Measurements from ENCODE around the gene GPR35.
"Not testable (repeated sequence)": the region's sequence is repeated elsewhere in the genome, so short reads cannot be mapped to it uniquely, and the experiment has no call there.

GPR35 gene

GRCh38 chr2:240651185-240651584 is 25.9 kb downstream of the GPR35 start:
- Histone ChIP-seq H3K9me3 (replicated peaks in 1 of 11) (peaks cover 0 to 20% (median 8%) of the 10 kb centered on the region in 11 experiments; a peak in 13 of 22 replicates), H3K27ac (no peak overlapping the region), H3K4me2 (no peak overlapping the region), H3K9ac (no peak overlapping the region), H3K36me3 (no peaks in the 10 kb centered on the region), H3K4me3 (no peak overlapping the region), H3K27me3 (peaks cover 9 to 23% (median 18%) of the 10 kb centered on the region in 11 experiments; a peak in 20 of 22 replicates), H4K20me1 (no peaks in the 10 kb centered on the region), H3K4me1 (peaks cover 17 to 26% (median 20%) of the 10 kb centered on the region in 10 experiments)
- TF ChIP-seq Cebpa-rat (IDR thresholded peaks at IDR 0.05) = no peak

GRCh38 chr2:240655931-240656886 is 30.9 kb downstream of the GPR35 start:
- Histone ChIP-seq H3K9ac (no peak overlapping the region), H3K4me3 (no peak overlapping the region), H3K27ac (no peak overlapping the region), H3K27me3 (no peaks in the 10 kb centered on the region), H3K4me1 (peaks cover 14 to 21% (median 16%) of the 10 kb centered on the region in 10 experiments), H3K36me3 (no peaks in the 10 kb centered on the region), H3K4me2 (peak overlapping the region; percentile 14 to 91 (median 59)), H3K9me3 (replicated peaks in 1 of 11) (peaks cover 0 to 12% (median 6%) of the 10 kb centered on the region in 11 experiments; a peak in 13 of 22 replicates), H4K20me1 (no peaks in the 10 kb centered on the region)
- no peak for TF ChIP-seq Cebpa-rat (IDR thresholded peaks at IDR 0.05)

DNA sequence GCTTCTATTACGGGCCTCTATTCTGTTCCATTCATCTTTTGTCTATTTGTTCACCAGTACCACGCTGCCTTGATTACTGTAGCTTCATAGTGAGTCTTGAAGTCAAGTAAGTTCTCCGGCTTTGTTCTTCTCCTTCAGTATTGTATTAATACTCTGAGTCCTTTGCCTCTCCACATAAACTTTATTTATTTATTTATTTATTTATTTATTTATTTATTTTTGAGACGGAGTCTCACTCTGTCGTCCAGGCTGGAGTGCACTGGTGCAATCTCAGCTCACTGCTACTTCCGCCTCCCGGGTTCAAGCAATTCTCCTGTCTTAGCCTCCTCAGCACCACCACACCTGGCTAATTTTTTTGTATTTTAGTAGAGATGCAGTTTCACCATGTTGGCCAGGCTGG is 34.6 kb downstream of the GPR35 start:
- peaks cover 5 to 11% (median 10%) of the 10 kb centered on the region in 11 experiments; a peak in 17 of 22 replicates for H3K9me3 ChIP-seq (replicated peaks in 1 of 11)
- H3K4me3 ChIP-seq, H3K36me3 ChIP-seq, H3K9ac ChIP-seq, H3K27ac ChIP-seq, H3K4me2 ChIP-seq, H4K20me1 ChIP-seq, H3K27me3 ChIP-seq: not testable (repeated sequence)
- peaks cover 14 to 28% (median 16%) of the 10 kb centered on the region in 10 experiments for H3K4me1 ChIP-seq

DNA sequence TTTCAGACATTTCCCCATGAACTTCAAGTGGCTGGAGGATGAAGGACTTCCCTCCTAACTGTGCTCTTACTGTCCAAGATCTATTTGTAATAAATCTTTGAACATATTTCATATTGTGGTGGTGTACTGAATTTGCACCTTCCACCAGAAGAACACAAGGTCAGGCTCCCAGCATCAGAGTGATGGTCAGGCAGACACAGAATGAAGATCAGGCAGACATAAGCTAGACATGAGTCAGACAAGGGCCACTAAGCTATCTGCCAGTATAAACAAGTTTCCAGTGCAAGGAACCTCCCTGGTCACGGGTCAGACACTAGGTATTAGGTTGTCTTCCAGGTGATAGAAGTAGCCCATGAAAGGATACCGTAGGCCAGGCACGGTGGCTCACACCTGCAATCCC is 37.4 kb downstream of the GPR35 start:
- Histone ChIP-seq H3K9me3 (replicated peaks in 1 of 11) (peaks cover 4 to 17% (median 12%) of the 10 kb centered on the region in 11 experiments; a peak in 17 of 22 replicates), H4K20me1 (no peaks in the 10 kb centered on the region), H3K36me3 (no peaks in the 10 kb centered on the region), H3K27ac (no peak overlapping the region), H3K4me1 (peaks cover 0 to 7% (median 0%) of the 10 kb centered on the region in 10 experiments; a peak in 2 of 20 replicates), H3K4me3 (no peak overlapping the region), H3K27me3 (no peaks in the 10 kb centered on the region), H3K9ac (no peak overlapping the region), H3K4me2 (no peak overlapping the region)
- TF ChIP-seq Cebpa-rat (IDR thresholded peaks at IDR 0.05) = no peak

GRCh38 chr2:240663546-240664190 is 38.4 kb downstream of the GPR35 start:
- TF ChIP-seq Cebpa-rat (IDR thresholded peaks at IDR 0.05) = no peak
- Histone ChIP-seq H3K27me3 (no peaks in the 10 kb centered on the region), H3K4me2 (peak overlapping the region in 1 of 11 experiments; percentile 38; a peak in 1 of 22 replicates), H3K9ac (no peak overlapping the region), H3K36me3 (no peaks in the 10 kb centered on the region), H4K20me1 (no peaks in the 10 kb centered on the region), H3K27ac (no peak overlapping the region), H3K4me3 (no peak overlapping the region), H3K9me3 (replicated peaks in 1 of 11) (peaks cover 4 to 17% (median 12%) of the 10 kb centered on the region in 11 experiments; a peak in 17 of 22 replicates), H3K4me1 (peaks cover 0 to 7% (median 0%) of the 10 kb centered on the region in 10 experiments; a peak in 2 of 20 replicates)

DNA sequence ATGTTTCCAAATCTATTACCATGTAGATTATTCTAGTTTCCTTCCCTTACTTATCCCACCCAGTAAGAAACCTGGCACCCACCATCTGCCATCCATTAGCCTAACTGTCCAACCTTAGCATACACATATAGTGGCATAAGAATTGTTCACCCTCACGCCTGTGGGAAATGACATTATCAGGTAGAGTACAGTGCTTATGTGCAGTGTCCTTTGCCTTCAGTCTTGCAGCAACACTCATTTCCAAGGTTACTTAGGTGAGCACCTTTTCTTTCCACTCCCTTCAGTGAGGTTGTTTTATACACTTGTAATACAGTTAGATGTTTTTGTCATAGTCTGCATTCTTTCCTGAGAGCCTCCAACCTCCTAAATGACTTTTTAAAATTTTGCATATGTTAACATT is 39.3 kb downstream of the GPR35 start:
- no peak overlapping the region for H3K4me2 ChIP-seq
- H4K20me1 ChIP-seq = no peaks in the 10 kb centered on the region
- peaks cover 0 to 7% (median 0%) of the 10 kb centered on the region in 10 experiments; a peak in 2 of 20 replicates for H3K4me1 ChIP-seq
- peaks cover 4 to 17% (median 12%) of the 10 kb centered on the region in 11 experiments; a peak in 17 of 22 replicates for H3K9me3 ChIP-seq (replicated peaks in 1 of 11)
- H3K9ac ChIP-seq = no peak overlapping the region
- H3K36me3 ChIP-seq = no peaks in the 10 kb centered on the region
- no peak for TF ChIP-seq Cebpa-rat (IDR thresholded peaks at IDR 0.05)
- H3K27me3 ChIP-seq = no peaks in the 10 kb centered on the region
- no peak overlapping the region for H3K4me3 ChIP-seq
- H3K27ac ChIP-seq = no peak overlapping the region

DNA sequence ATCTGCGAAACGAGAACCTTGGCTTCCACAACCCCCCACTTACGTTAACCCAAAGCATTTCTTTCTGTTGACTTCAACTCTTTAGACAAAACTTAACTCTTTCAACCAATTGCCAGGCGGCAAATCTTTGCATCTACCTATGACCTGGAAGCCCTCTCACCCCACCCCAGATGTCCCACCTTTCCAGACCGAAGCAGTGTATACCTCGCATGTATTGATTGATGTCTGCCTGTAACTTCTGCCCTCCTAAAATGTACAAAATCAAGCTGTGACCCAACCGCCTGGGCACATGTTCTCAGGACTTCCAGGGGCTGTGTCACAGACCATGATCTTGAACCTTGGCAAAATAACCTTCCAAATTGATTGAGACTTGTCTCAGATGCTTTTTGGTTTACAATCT is 45.1 kb downstream of the GPR35 start:
- peaks cover 0 to 7% (median 0%) of the 10 kb centered on the region in 10 experiments; a peak in 5 of 20 replicates for H3K4me1 ChIP-seq
- TF ChIP-seq Cebpa-rat (IDR thresholded peaks at IDR 0.05) = no peak
- no peak overlapping the region for H3K9ac ChIP-seq
- no peak overlapping the region for H3K4me3 ChIP-seq
- no peaks in the 10 kb centered on the region for H3K27me3 ChIP-seq
- H3K4me2 ChIP-seq = no peak overlapping the region
- H3K36me3 ChIP-seq = no peaks in the 10 kb centered on the region
- H4K20me1 ChIP-seq = no peaks in the 10 kb centered on the region
- peaks cover 0 to 1% (median 0%) of the 10 kb centered on the region in 11 experiments; a peak in 1 of 22 replicates for H3K9me3 ChIP-seq (replicated peaks in 1 of 11)
- H3K27ac ChIP-seq = no peak overlapping the region

DNA sequence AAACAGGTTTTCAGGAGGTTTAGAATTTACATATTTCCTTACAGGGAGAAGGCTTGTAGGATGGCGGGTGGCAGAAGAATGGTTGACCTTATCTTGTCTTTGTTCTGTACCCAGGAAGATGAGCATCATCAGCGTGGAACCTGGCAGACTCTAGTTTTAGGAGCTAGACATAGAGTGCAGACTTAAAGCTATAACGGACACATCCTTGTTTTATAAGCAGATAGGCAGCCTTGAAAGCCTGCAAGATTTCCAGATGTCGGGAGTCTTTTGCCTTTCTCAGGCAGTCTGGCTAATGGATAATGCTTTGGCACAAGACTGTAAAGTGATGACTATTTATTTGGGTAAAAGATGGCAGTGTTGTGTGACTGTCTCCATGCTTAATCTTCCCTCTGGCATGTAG is 45.7 kb downstream of the GPR35 start:
- H3K4me2 ChIP-seq = no peak overlapping the region
- H3K27me3 ChIP-seq = no peaks in the 10 kb centered on the region
- H3K9ac ChIP-seq = no peak overlapping the region
- TF ChIP-seq Cebpa-rat (IDR thresholded peaks at IDR 0.05) = no peak
- no peaks in the 10 kb centered on the region for H4K20me1 ChIP-seq
- no peaks in the 10 kb centered on the region for H3K36me3 ChIP-seq
- no peak overlapping the region for H3K27ac ChIP-seq
- H3K9me3 ChIP-seq (replicated peaks in 1 of 11) = no peaks in the 10 kb centered on the region
- H3K4me1 ChIP-seq = peaks cover 0 to 7% (median 0%) of the 10 kb centered on the region in 10 experiments; a peak in 5 of 20 replicates
- no peak overlapping the region for H3K4me3 ChIP-seq

DNA sequence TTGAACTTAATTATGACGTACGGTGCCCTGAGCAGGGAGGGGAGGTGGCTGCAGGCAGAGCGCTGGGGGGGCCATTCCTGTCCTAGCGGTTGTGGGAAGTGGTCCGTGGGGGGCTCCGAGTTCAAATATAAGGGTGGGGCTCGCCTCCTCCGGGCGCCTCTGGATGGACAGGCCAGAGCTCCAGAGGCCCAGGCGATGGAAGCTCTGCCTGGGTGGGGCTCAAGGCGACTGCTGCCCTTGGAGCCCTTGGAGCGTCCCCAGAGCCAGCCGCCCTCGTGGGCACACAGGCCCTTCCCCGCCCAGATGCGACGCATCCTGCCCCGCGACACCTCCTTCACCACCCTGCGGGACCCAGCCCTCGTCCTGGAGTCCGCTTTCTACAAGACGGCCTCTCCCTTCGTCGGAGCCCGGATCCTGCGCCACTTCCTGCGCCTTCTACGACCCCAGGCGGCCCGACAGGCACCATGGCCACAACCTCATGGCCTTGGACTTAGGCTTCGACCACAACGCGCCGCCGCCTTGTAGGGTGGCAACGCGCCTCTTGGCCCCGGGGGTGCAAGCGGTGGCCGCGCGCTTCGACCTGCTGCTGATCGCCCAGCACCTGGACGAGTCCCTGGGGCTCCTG is 46.9 kb downstream of the GPR35 start:
- no peak for TF ChIP-seq Cebpa-rat (IDR thresholded peaks at IDR 0.05)
- no peak overlapping the region for H3K4me2 ChIP-seq
- no peaks in the 10 kb centered on the region for H3K36me3 ChIP-seq
- no peaks in the 10 kb centered on the region for H3K27me3 ChIP-seq
- H3K4me1 ChIP-seq = peaks cover 0 to 7% (median 0%) of the 10 kb centered on the region in 10 experiments; a peak in 5 of 20 replicates
- no peak overlapping the region for H3K4me3 ChIP-seq
- H3K27ac ChIP-seq = no peak overlapping the region
- H3K9ac ChIP-seq = no peak overlapping the region
- H4K20me1 ChIP-seq = no peaks in the 10 kb centered on the region
- no peaks in the 10 kb centered on the region for H3K9me3 ChIP-seq (replicated peaks in 1 of 11)

Data from BLaER1 treated with 17β-estradiol and CSF1 and Interleukin-3, amounts not matched to agents 10 nM and 100 nM (cell line).